ENCODE results near the gene MAPKBP1. TPM values are rescaled to one million over a fixed set of nuclear protein-coding genes. Genes with fewer than 3 reads are reported as not detected.

Gene MAPKBP1
- total RNA-seq, 2 donors from 2014 or later: 16.7 to 26.3 TPM

DNA sequence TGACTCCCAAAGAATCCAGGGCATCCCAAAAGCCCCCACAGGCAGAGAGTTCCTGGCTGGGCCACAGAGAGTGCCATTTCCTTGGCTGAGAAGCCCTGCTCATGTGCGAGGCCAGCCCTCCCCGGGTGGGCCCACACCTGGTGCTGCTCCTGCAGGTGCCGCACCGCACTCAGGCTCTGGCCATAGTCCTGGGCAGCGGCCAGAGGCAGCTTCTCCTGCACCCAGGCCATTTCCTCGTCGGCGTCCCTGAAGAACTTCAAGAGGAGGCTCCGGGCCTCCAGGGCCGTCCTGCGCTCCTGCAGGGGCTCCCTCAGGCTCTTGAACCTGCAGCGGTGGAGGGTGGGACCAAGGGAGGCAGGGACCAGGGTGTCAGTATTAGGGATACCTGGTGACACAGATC is 82.4 kb downstream of the MAPKBP1 start:
- no peak overlapping the region for H3K27ac Mint-ChIP-seq
- DNase-seq: no peak
- H3K27me3 Mint-ChIP-seq (ENCODE audit: insufficient read depth): no peaks in the 10 kb centered on the region
- peaks cover 5% of the 10 kb centered on the region for H3K4me1 Mint-ChIP-seq
- H3K4me3 Mint-ChIP-seq: no peak overlapping the region
- no peaks in the 10 kb centered on the region for H3K27me3 ChIP-seq (ENCODE audit: control insufficient read depth, insufficient read depth, low read length, poor library complexity, severe bottlenecking)
- no peaks in the 10 kb centered on the region for H3K36me3 ChIP-seq (ENCODE audit: control insufficient read depth, insufficient read depth, low read length)
- H3K27ac ChIP-seq (ENCODE audit: low read depth, low read length): no peak overlapping the region
- WGBS, 2 experiments (ENCODE audit: insufficient coverage in 1 of 2, insufficient read length in 1 of 2): 92 to 93% methylated on average over 4 to 12 of the region's 12 CpGs
- H3K4me1 ChIP-seq (ENCODE audit: control insufficient read depth, insufficient read depth, low read length): no peaks in the 10 kb centered on the region
- no peaks in the 10 kb centered on the region for H3K9me3 ChIP-seq (ENCODE audit: control insufficient read depth, low read length)
- H3K9me3 Mint-ChIP-seq: no peaks in the 10 kb centered on the region
- H3K4me3 ChIP-seq (ENCODE audit: low read length): no peak overlapping the region
- H3K9ac ChIP-seq (ENCODE audit: extremely low read depth, low read length, poor library complexity, severe bottlenecking): no peak overlapping the region
- TF ChIP-seq, protein P1, sequence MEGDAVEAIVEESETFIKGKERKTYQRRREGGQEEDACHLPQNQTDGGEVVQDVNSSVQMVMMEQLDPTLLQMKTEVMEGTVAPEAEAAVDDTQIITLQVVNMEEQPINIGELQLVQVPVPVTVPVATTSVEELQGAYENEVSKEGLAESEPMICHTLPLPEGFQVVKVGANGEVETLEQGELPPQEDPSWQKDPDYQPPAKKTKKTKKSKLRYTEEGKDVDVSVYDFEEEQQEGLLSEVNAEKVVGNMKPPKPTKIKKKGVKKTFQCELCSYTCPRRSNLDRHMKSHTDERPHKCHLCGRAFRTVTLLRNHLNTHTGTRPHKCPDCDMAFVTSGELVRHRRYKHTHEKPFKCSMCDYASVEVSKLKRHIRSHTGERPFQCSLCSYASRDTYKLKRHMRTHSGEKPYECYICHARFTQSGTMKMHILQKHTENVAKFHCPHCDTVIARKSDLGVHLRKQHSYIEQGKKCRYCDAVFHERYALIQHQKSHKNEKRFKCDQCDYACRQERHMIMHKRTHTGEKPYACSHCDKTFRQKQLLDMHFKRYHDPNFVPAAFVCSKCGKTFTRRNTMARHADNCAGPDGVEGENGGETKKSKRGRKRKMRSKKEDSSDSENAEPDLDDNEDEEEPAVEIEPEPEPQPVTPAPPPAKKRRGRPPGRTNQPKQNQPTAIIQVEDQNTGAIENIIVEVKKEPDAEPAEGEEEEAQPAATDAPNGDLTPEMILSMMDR (conservative IDR thresholded peaks at IDR 0.05): no peak
- no peaks in the 10 kb centered on the region for H3K36me3 Mint-ChIP-seq (ENCODE audit: low read depth)

DNA sequence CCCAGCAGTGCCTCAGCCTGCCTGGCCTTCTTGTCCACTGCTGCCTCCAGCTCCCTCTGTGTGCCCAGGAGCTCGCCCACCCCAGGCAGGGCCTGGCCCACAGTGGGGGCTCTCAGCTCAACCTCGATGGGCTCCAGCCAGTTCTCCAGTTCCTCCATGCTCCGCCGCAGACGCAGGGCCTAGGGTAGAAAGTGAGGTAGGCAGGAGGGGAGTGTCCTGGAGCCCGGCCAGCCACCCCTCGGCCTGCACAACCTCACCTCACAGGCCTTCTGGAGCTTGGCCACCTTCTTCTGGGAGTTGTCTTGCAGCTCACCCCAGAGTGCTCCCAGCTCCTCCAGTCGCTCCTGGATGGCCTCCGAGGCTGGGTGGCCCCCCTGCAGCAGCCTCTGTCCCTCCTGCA is 83.0 kb downstream of the MAPKBP1 start:
- no peaks in the 10 kb centered on the region for H3K36me3 ChIP-seq (ENCODE audit: control insufficient read depth, insufficient read depth, low read length)
- TF ChIP-seq, protein P1 (conservative IDR thresholded peaks at IDR 0.05): no peak
- no peak overlapping the region for H3K4me3 ChIP-seq (ENCODE audit: low read length)
- peaks cover 5% of the 10 kb centered on the region for H3K4me1 Mint-ChIP-seq
- no peaks in the 10 kb centered on the region for H3K9me3 ChIP-seq (ENCODE audit: control insufficient read depth, low read length)
- no peaks in the 10 kb centered on the region for H3K27me3 Mint-ChIP-seq (ENCODE audit: insufficient read depth)
- 92 to 94% methylated on average over 6 to 9 of the region's 9 CpGs for WGBS, 2 experiments (ENCODE audit: insufficient coverage in 1 of 2, insufficient read length in 1 of 2)
- DNase-seq: no peak
- H3K9ac ChIP-seq (ENCODE audit: extremely low read depth, low read length, poor library complexity, severe bottlenecking): no peak overlapping the region
- H3K9me3 Mint-ChIP-seq: no peaks in the 10 kb centered on the region
- H3K27me3 ChIP-seq (ENCODE audit: control insufficient read depth, insufficient read depth, low read length, poor library complexity, severe bottlenecking): no peaks in the 10 kb centered on the region
- H3K4me1 ChIP-seq (ENCODE audit: control insufficient read depth, insufficient read depth, low read length): no peaks in the 10 kb centered on the region
- H3K27ac ChIP-seq (ENCODE audit: low read depth, low read length): no peak overlapping the region
- no peak overlapping the region for H3K27ac Mint-ChIP-seq
- H3K4me3 Mint-ChIP-seq: no peak overlapping the region
- H3K36me3 Mint-ChIP-seq (ENCODE audit: low read depth): no peaks in the 10 kb centered on the region

DNA sequence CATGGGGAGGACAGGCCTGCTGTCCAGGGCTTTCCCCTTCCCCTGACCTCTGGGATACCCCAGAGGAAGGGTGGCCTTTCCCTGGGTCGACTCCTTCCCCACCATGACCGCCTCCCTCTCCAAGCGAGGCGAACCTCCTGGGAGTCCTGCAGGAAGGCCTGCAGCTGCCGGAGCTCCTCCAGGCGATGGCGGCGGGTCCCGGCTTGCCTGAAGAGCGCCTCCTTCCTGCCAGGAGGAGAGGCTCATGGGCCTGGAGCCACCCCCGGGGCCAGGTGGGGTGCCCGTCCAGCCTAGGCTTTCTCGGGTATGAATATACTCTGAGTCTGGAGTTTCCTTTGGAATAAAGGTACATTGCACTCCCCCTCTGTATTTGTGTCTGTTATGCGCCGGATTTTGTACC is 84.5 kb downstream of the MAPKBP1 start:
- TF ChIP-seq, protein P1 (conservative IDR thresholded peaks at IDR 0.05): peak; percentile 53
- Mint-ChIP-seq H3K4me3 (no peak overlapping the region), H3K27ac (no peak overlapping the region), H3K4me1 (peaks cover 5% of the 10 kb centered on the region), H3K9me3 (no peaks in the 10 kb centered on the region), H3K36me3 (ENCODE audit: low read depth) (no peaks in the 10 kb centered on the region), H3K27me3 (ENCODE audit: insufficient read depth) (no peaks in the 10 kb centered on the region)
- no peak overlapping the region for H3K4me3 ChIP-seq (ENCODE audit: low read length)
- 95% methylated on average over 14 to 15 of the region's 15 CpGs for WGBS, 2 experiments (ENCODE audit: insufficient coverage in 1 of 2, insufficient read length in 1 of 2)
- H3K27me3 ChIP-seq (ENCODE audit: control insufficient read depth, insufficient read depth, low read length, poor library complexity, severe bottlenecking): no peaks in the 10 kb centered on the region
- H3K9me3 ChIP-seq (ENCODE audit: control insufficient read depth, low read length): no peaks in the 10 kb centered on the region
- DNase-seq: no peak
- no peaks in the 10 kb centered on the region for H3K4me1 ChIP-seq (ENCODE audit: control insufficient read depth, insufficient read depth, low read length)
- no peaks in the 10 kb centered on the region for H3K36me3 ChIP-seq (ENCODE audit: control insufficient read depth, insufficient read depth, low read length)
- H3K27ac ChIP-seq (ENCODE audit: low read depth, low read length): no peak overlapping the region
- H3K9ac ChIP-seq (ENCODE audit: extremely low read depth, low read length, poor library complexity, severe bottlenecking): no peak overlapping the region
